CD4-positive, alpha-beta T cell treated with Interleukin-12 subunit alpha and Interleukin-12 subunit beta, for 1 hour (primary cell): ENCODE measurements around the gene TMEM203.
"Not testable (repeated sequence)": the region's sequence is repeated elsewhere in the genome, so short reads cannot be mapped to it uniquely, and the experiment has no call there.

Experiments used
- DNase-seq: peaks from one replicate; pipeline ENCODE4 v3.0.0-alpha.2; 2020

Gene TMEM203

GRCh38 chr9:137205126-137206069, at the start of gene TMEM203, which contains the start of gene NDOR1:
Gene TMEM203, minus strand, starts transcription at chr9:137205648. Its CDS starts 234 bp downstream, at chr9:137205414.
Gene NDOR1, plus strand, starts transcription at chr9:137205700. Its CDS starts 78 bp downstream, at chr9:137205778.
- DNase-seq = peak; percentile 92

GRCh38 chr9:137254624-137255447, 49.4 kb upstream of the TMEM203 start, which contains the start of gene NELFB:
Gene NELFB, plus strand, starts transcription at chr9:137255327.
- peak; percentile 96 for DNase-seq

- no peak for DNase-seq
These were observed 48.5 kb upstream of the TMEM203 start for GRCh38 chr9:137253717-137254623.

GRCh38 chr9:137252555-137253506, 47.4 kb upstream of the TMEM203 start:
- DNase-seq = no peak

- no peak for DNase-seq
These were observed 46.2 kb upstream of the TMEM203 start for GRCh38 chr9:137251490-137252268.

GRCh38 chr9:137251194-137251461, 45.7 kb upstream of the TMEM203 start, which contains the start of gene STPG3:
Gene STPG3, plus strand, starts transcription at chr9:137251286. Its CDS starts 1 bp downstream, at chr9:137251287.
- DNase-seq = no peak

- no peak for DNase-seq
These were observed 45.1 kb upstream of the TMEM203 start for GRCh38 chr9:137250329-137251193.

GRCh38 chr9:137247916-137248175, 42.4 kb upstream of the TMEM203 start:
- DNase-seq = no peak

- no peak for DNase-seq
These were observed 41.9 kb upstream of the TMEM203 start for GRCh38 chr9:137247135-137247915.

GRCh38 chr9:137245450-137246421, 40.3 kb upstream of the TMEM203 start:
- no peak for DNase-seq

- DNase-seq = no peak
These were observed 39.3 kb upstream of the TMEM203 start for GRCh38 chr9:137244486-137245449.

- DNase-seq = no peak
These were observed 38.4 kb upstream of the TMEM203 start for GRCh38 chr9:137243626-137244485.

- not testable (repeated sequence) for DNase-seq
These were observed 37.8 kb upstream of the TMEM203 start for GRCh38 chr9:137243266-137243625.

GRCh38 chr9:137242269-137243203, 37.1 kb upstream of the TMEM203 start:
- DNase-seq = no peak
